Measurements from ENCODE around the gene PLXNC1. TPM values are rescaled to one million over a fixed set of nuclear protein-coding genes. Genes with fewer than 3 reads are reported as not detected.

The PLXNC1 gene
- total RNA-seq (10 to 100 TPM; 12.2 to 57.2 (median 19.3) TPM), polyA plus RNA-seq (1 to 10 TPM; 2.5 to 2.9 TPM), total RNA-seq (22.3 reads per million, percentile 53 among the genes with 10 or more reads in this experiment)

- POLR2A ChIA-PET, result interaction anchor here (0.8 to 1.5 kb wide), 9 partner anchors 14 to 1326 kb away, joined by 3 to 5 read pairs (median 3); partner anchors contain the start of gene METAP2
- no peaks in the 10 kb centered on the region for H3K9me3 ChIP-seq (ENCODE audit: control insufficient read depth in 2 of 3, low read length in 3 of 3)
- Mint-ChIP-seq H3K36me3 (peaks cover 0 to 9% (median 0%) of the 10 kb centered on the region in 5 donors), H3K4me3 (peak within 1 kb of the TSS; percentile 82 to 97 (median 93)), H3K4me1 (peaks cover 15 to 45% (median 38%) of the 10 kb centered on the region in 7 donors), H3K9me3 (no peaks in the 10 kb centered on the region), H3K27me3 (peaks cover 0 to 37% (median 0%) of the 10 kb centered on the region in 5 donors), H3K27ac (peak within 1 kb of the TSS in 8 of 9 donors; percentile 34 to 88 (median 46))
- DNase-seq, result peak; percentile 41 to 77 (median 71)
- peak; percentile 72 for ATAC-seq
- peak within 1 kb of the TSS; percentile 75 for H3K4me3 ChIP-seq (ENCODE audit: low read length)
- peak within 1 kb of the TSS; percentile 57 for H3K27ac ChIP-seq (ENCODE audit: low read depth, low read length)
- H3K4me1 ChIP-seq (ENCODE audit: control insufficient read depth in 2 of 2, insufficient read depth in 2 of 2, low read length in 2 of 2), result peaks cover 0 to 17% of the 10 kb centered on the region in 2 donors
- CTCF ChIA-PET, result interaction anchor here (0.6 to 1.2 kb wide), 4 partner anchors 36 to 159 kb away, joined by 3 to 4 read pairs (median 3); no protein-coding TSS in a partner anchor
- no peaks in the 10 kb centered on the region for H3K27me3 ChIP-seq (ENCODE audit: control insufficient read depth in 2 of 2, insufficient read depth in 2 of 2, low read length in 2 of 2)
- intact Hi-C loops (cut with micrococcal nuclease), result loop anchor here (1.0 to 10.0 kb wide), 18 partner anchors 14 to 1401 kb away; partner anchors contain the start of genes CEP83 (in 2 of the 2), FGD6 (in 1 of the 2), MRPL42 (in 1 of the 2) and NDUFA12 (in 1 of the 2)
- no peaks in the 10 kb centered on the region for H3K36me3 ChIP-seq (ENCODE audit: control insufficient read depth in 2 of 3, insufficient read depth in 3 of 3, low read length in 3 of 3)
Observed at GRCh38 chr12:94147991-94148738, at the start of gene PLXNC1. Gene PLXNC1, plus strand, starts transcription at chr12:94148577. Its CDS starts 395 bp downstream, at chr12:94148972.

- H3K4me3 Mint-ChIP-seq, result peak overlapping the region in 7 of 10 donors; percentile 0 to 42 (median 16)
- Histone ChIP-seq H3K36me3 (ENCODE audit: control insufficient read depth in 2 of 3, insufficient read depth in 3 of 3, low read length in 3 of 3) (no peaks in the 10 kb centered on the region), H3K27ac (ENCODE audit: low read depth, low read length) (no peak overlapping the region), H3K4me3 (ENCODE audit: low read length) (no peak overlapping the region), H3K27me3 (ENCODE audit: control insufficient read depth in 2 of 2, insufficient read depth in 2 of 2, low read length in 2 of 2) (no peaks in the 10 kb centered on the region), H3K4me1 (ENCODE audit: control insufficient read depth in 2 of 2, insufficient read depth in 2 of 2, low read length in 2 of 2) (peaks cover 0 to 13% of the 10 kb centered on the region in 2 donors), H3K9me3 (ENCODE audit: control insufficient read depth in 2 of 3, low read length in 3 of 3) (no peaks in the 10 kb centered on the region)
- intact Hi-C loops (cut with micrococcal nuclease), result no loop called here
- H3K27me3 Mint-ChIP-seq, result peaks cover 0 to 6% (median 5%) of the 10 kb centered on the region in 5 donors
- POLR2A ChIA-PET, result interaction anchor here (0.6 kb wide), 1 partner anchor 1231 kb away, joined by 3 read pairs; no protein-coding TSS in a partner anchor
- CTCF ChIA-PET, result interaction anchor here (4.5 to 10.3 kb wide), 4 partner anchors 25 to 595 kb away, joined by 63 to 252 read pairs (median 122); no protein-coding TSS in a partner anchor
- peaks cover 11 to 30% (median 25%) of the 10 kb centered on the region in 7 donors for H3K4me1 Mint-ChIP-seq
- ATAC-seq (no peak), DNase-seq (no peak)
- H3K27ac Mint-ChIP-seq, result peak overlapping the region in 3 of 9 donors; percentile 47 to 61 (median 53)
- H3K36me3 Mint-ChIP-seq, result peaks cover 0 to 5% (median 0%) of the 10 kb centered on the region in 5 donors
- H3K9me3 Mint-ChIP-seq, result peaks cover 0 to 2% (median 0%) of the 10 kb centered on the region in 11 donors
Observed at GRCh38 chr12:94099191-94099590, 49.2 kb upstream of the PLXNC1 start.

GRCh38 chr12:94099632-94100031 lies 48.7 kb upstream of the PLXNC1 start:
- peaks cover 11 to 30% (median 25%) of the 10 kb centered on the region in 7 donors for H3K4me1 Mint-ChIP-seq
- Histone ChIP-seq H3K4me3 (ENCODE audit: low read length) (no peak overlapping the region), H3K36me3 (ENCODE audit: control insufficient read depth in 2 of 3, insufficient read depth in 3 of 3, low read length in 3 of 3) (no peaks in the 10 kb centered on the region), H3K27me3 (ENCODE audit: control insufficient read depth in 2 of 2, insufficient read depth in 2 of 2, low read length in 2 of 2) (no peaks in the 10 kb centered on the region), H3K27ac (ENCODE audit: low read depth, low read length) (no peak overlapping the region), H3K9me3 (ENCODE audit: control insufficient read depth in 2 of 3, low read length in 3 of 3) (no peaks in the 10 kb centered on the region), H3K4me1 (ENCODE audit: control insufficient read depth in 2 of 2, insufficient read depth in 2 of 2, low read length in 2 of 2) (peaks cover 0 to 13% of the 10 kb centered on the region in 2 donors)
- H3K9me3 Mint-ChIP-seq, result peaks cover 0 to 2% (median 0%) of the 10 kb centered on the region in 11 donors
- H3K27me3 Mint-ChIP-seq, result peaks cover 0 to 10% (median 5%) of the 10 kb centered on the region in 5 donors
- ChIA-PET POLR2A (interaction anchor here (0.7 to 4.5 kb wide), 2 partner anchors 76 to 597 kb away, joined by 3 to 20 read pairs; no protein-coding TSS in a partner anchor), CTCF (interaction anchor here (0.6 to 10.3 kb wide), 7 partner anchors 26 to 595 kb away, joined by 3 to 252 read pairs (median 63); no protein-coding TSS in a partner anchor)
- DNase-seq, result no peak
- no peak for ATAC-seq
- H3K27ac Mint-ChIP-seq, result peak overlapping the region in 3 of 9 donors; percentile 53 to 81 (median 61)
- H3K4me3 Mint-ChIP-seq, result peak overlapping the region in 6 of 10 donors; percentile 0 to 42 (median 26)
- intact Hi-C loops (cut with micrococcal nuclease), result loop anchor here (2.0 to 5.0 kb wide), 8 partner anchors 25 to 1002 kb away; partner anchors contain the start of gene NUDT4 (in 2 of the 2)
- H3K36me3 Mint-ChIP-seq, result peaks cover 0 to 6% (median 0%) of the 10 kb centered on the region in 5 donors

- no peak overlapping the region for H3K4me3 ChIP-seq (ENCODE audit: low read length)
- no peaks in the 10 kb centered on the region for H3K27me3 ChIP-seq (ENCODE audit: control insufficient read depth in 2 of 2, insufficient read depth in 2 of 2, low read length in 2 of 2)
- H3K36me3 Mint-ChIP-seq, result peaks cover 0 to 6% (median 0%) of the 10 kb centered on the region in 5 donors
- H3K9me3 ChIP-seq (ENCODE audit: control insufficient read depth in 2 of 3, low read length in 3 of 3), result no peaks in the 10 kb centered on the region
- H3K4me1 Mint-ChIP-seq, result peaks cover 11 to 30% (median 25%) of the 10 kb centered on the region in 7 donors
- intact Hi-C loops (cut with micrococcal nuclease), result loop anchor here (2.0 to 5.0 kb wide), 8 partner anchors 25 to 1003 kb away; partner anchors contain the start of gene NUDT4 (in 2 of the 2)
- peak overlapping the region in 9 of 10 donors; percentile 40 to 95 (median 65) for H3K4me3 Mint-ChIP-seq
- H3K9me3 Mint-ChIP-seq, result peaks cover 0 to 2% (median 0%) of the 10 kb centered on the region in 11 donors
- H3K36me3 ChIP-seq (ENCODE audit: control insufficient read depth in 2 of 3, insufficient read depth in 3 of 3, low read length in 3 of 3), result no peaks in the 10 kb centered on the region
- H3K27ac ChIP-seq (ENCODE audit: low read depth, low read length), result no peak overlapping the region
- DNase-seq, result peak in 1 of 9 donors; percentile 30
- CTCF ChIA-PET, result interaction anchor here (0.6 to 10.3 kb wide), 23 partner anchors 9 to 596 kb away, joined by 3 to 252 read pairs (median 6); partner anchors contain the start of genes CRADD and SOCS2
- peaks cover 0 to 13% of the 10 kb centered on the region in 2 donors for H3K4me1 ChIP-seq (ENCODE audit: control insufficient read depth in 2 of 2, insufficient read depth in 2 of 2, low read length in 2 of 2)
- H3K27me3 Mint-ChIP-seq, result peaks cover 0 to 11% (median 5%) of the 10 kb centered on the region in 5 donors
- peak overlapping the region in 4 of 9 donors; percentile 5 to 54 (median 12) for H3K27ac Mint-ChIP-seq
- no peak for ATAC-seq
- POLR2A ChIA-PET, result interaction anchor here (0.6 to 4.5 kb wide), 8 partner anchors 28 to 597 kb away, joined by 3 to 20 read pairs (median 4); partner anchors contain the start of gene SOCS2
Observed at GRCh38 chr12:94100211-94100627, 48.2 kb upstream of the PLXNC1 start.

GRCh38 chr12:94100990-94101737 lies 47.2 kb upstream of the PLXNC1 start:
- ATAC-seq (peak; percentile 87), DNase-seq (peak; percentile 61 to 86 (median 77))
- peaks cover 0 to 14% (median 6%) of the 10 kb centered on the region in 5 donors for H3K27me3 Mint-ChIP-seq
- H3K4me1 ChIP-seq (ENCODE audit: control insufficient read depth in 2 of 2, insufficient read depth in 2 of 2, low read length in 2 of 2), result peaks cover 0 to 13% of the 10 kb centered on the region in 2 donors
- peak overlapping the region; percentile 88 to 95 (median 90) for H3K4me3 Mint-ChIP-seq
- ChIA-PET CTCF (interaction anchor here (0.6 to 10.3 kb wide), 65 partner anchors 10 to 1317 kb away, joined by 3 to 252 read pairs (median 4); partner anchors contain the start of genes CRADD, PLXNC1 and SOCS2), POLR2A (interaction anchor here (0.8 to 4.5 kb wide), 9 partner anchors 29 to 598 kb away, joined by 3 to 20 read pairs (median 5); partner anchors contain the start of gene CRADD)
- H3K36me3 ChIP-seq (ENCODE audit: control insufficient read depth in 2 of 3, insufficient read depth in 3 of 3, low read length in 3 of 3), result no peaks in the 10 kb centered on the region
- H3K9me3 Mint-ChIP-seq, result peaks cover 0 to 2% (median 0%) of the 10 kb centered on the region in 11 donors
- intact Hi-C loops (cut with micrococcal nuclease), result loop anchor here (1.0 to 5.0 kb wide), 14 partner anchors 26 to 1004 kb away; partner anchors contain the start of genes NUDT4 (in 2 of the 2) and CRADD (in 1 of the 2)
- H3K9me3 ChIP-seq (ENCODE audit: control insufficient read depth in 2 of 3, low read length in 3 of 3), result no peaks in the 10 kb centered on the region
- peak overlapping the region in 8 of 9 donors; percentile 21 to 86 (median 76) for H3K27ac Mint-ChIP-seq
- H3K27ac ChIP-seq (ENCODE audit: low read depth, low read length), result peak overlapping the region; percentile 69
- H3K4me1 Mint-ChIP-seq, result peaks cover 11 to 30% (median 25%) of the 10 kb centered on the region in 7 donors
- peak overlapping the region; percentile 77 for H3K4me3 ChIP-seq (ENCODE audit: low read length)
- H3K36me3 Mint-ChIP-seq, result peaks cover 0 to 6% (median 0%) of the 10 kb centered on the region in 5 donors
- H3K27me3 ChIP-seq (ENCODE audit: control insufficient read depth in 2 of 2, insufficient read depth in 2 of 2, low read length in 2 of 2), result no peaks in the 10 kb centered on the region
